Liver (tissue), 9 donors: Measurements from ENCODE around the gene CYB5D1. TPM values are rescaled to one million over a fixed set of nuclear protein-coding genes. Genes with fewer than 3 reads are reported as not detected.

Experiments used
- DNase-seq: peaks from one replicate; pipeline ENCODE4 v3.0.0-alpha.2; 2017; ENCODE audit warnings: low spot score
- H3K27ac ChIP-seq, 2 donors: one replicate each; pipeline ENCODE4 v1.7.0; 2013; ENCODE audit warnings: inconsistent platforms in 2 of 2, low read length in 2 of 2, control low read depth in 1 of 2, low read depth in 1 of 2, mild to moderate bottlenecking in 1 of 2
- H3K27me3 ChIP-seq, 4 donors: one replicate each; pipeline versions ENCODE4 v1.6.1 to v1.7.0; 2013; ENCODE audit warnings: low read length in 3 of 4, inconsistent platforms in 1 of 4, mild to moderate bottlenecking in 1 of 4, moderate library complexity in 1 of 4; ENCODE audit not compliant: control insufficient read depth in 4 of 4, insufficient read depth in 4 of 4
- H3K36me3 ChIP-seq, 4 donors: one replicate each; pipeline versions ENCODE4 v1.6.1 to v1.7.0; 2013; ENCODE audit warnings: low read length in 3 of 4, mild to moderate bottlenecking in 3 of 4, low read depth in 1 of 4, moderate library complexity in 1 of 4; ENCODE audit not compliant: control insufficient read depth in 4 of 4, insufficient read depth in 3 of 4
- H3K4me1 ChIP-seq, 4 donors: one replicate each; pipeline versions ENCODE4 v1.6.1 to v1.7.0; 2013; ENCODE audit warnings: low read length in 3 of 4, mild to moderate bottlenecking in 3 of 4, moderate library complexity in 1 of 4; ENCODE audit not compliant: control insufficient read depth in 4 of 4, insufficient read depth in 4 of 4
- H3K4me3 ChIP-seq, 3 donors: one replicate each; pipeline versions ENCODE4 v1.6.1 to v1.7.0; 2013; ENCODE audit warnings: low read length in 3 of 3, control low read depth in 1 of 3, low read depth in 1 of 3, mild to moderate bottlenecking in 1 of 3
- H3K9ac ChIP-seq, 2 donors: one replicate each; pipeline ENCODE4 v1.7.0; 2013; ENCODE audit warnings: low read length in 2 of 2, mild to moderate bottlenecking in 2 of 2, moderate library complexity in 2 of 2, control low read depth in 1 of 2, low read depth in 1 of 2
- H3K9me3 ChIP-seq, 4 donors: one replicate each; pipeline versions ENCODE4 v1.6.1 to v1.7.0; 2013; ENCODE audit warnings: low read length in 3 of 4; ENCODE audit not compliant: control insufficient read depth in 4 of 4
- ATF3 ChIP-seq: IDR thresholded peaks from 2 replicates; pipeline ENCODE4 v1.6.1; 2016; ENCODE audit warnings: antibody characterized with exemption
- CTCF ChIP-seq: fragments of 150-350 bp; IDR thresholded peaks from 2 replicates; pipeline ENCODE4 v1.5.1; 2017; ENCODE audit warnings: improper control_type of control experiment, low read depth, low read length; ENCODE audit not compliant: missing input control
- EGR1 ChIP-seq, 2 donors: IDR thresholded peaks; 2 replicates each; pipeline ENCODE4 v1.6.1; 2016 to 2018; ENCODE audit warnings: antibody characterized with exemption in 2 of 2, low read depth in 2 of 2
- FOXA1 ChIP-seq: IDR thresholded peaks from 2 replicates; pipeline ENCODE4 v1.6.1; 2016; ENCODE audit warnings: antibody characterized with exemption
- FOXA2 ChIP-seq: IDR thresholded peaks from 2 replicates; pipeline ENCODE4 v1.6.1; 2016; ENCODE audit warnings: antibody characterized with exemption
- GABPA ChIP-seq, 2 donors: IDR thresholded peaks in 1 of 2; conservative IDR thresholded peaks in 1 of 2; 2 replicates each; pipeline ENCODE4 v1.6.1; 2016; ENCODE audit warnings: antibody characterized with exemption in 2 of 2, mild to moderate bottlenecking in 1 of 2, moderate library complexity in 1 of 2
- HNF4A ChIP-seq, 2 donors: conservative IDR thresholded peaks; 2 replicates each; pipeline ENCODE4 v1.6.1; 2016; ENCODE audit warnings: antibody characterized with exemption in 2 of 2, mild to moderate bottlenecking in 2 of 2
- HNF4G ChIP-seq: IDR thresholded peaks from 2 replicates; pipeline ENCODE4 v1.6.1; 2016; ENCODE audit warnings: antibody characterized with exemption
- JUND ChIP-seq, 2 donors: IDR thresholded peaks; 2 replicates each; pipeline ENCODE4 v1.6.1; 2016; ENCODE audit warnings: antibody characterized with exemption in 2 of 2
- MAX ChIP-seq: IDR thresholded peaks from 2 replicates; pipeline ENCODE4 v1.6.1; 2016; ENCODE audit warnings: antibody characterized with exemption
- NR2F2 ChIP-seq: IDR thresholded peaks from 2 replicates; pipeline ENCODE4 v1.6.1; 2016; ENCODE audit warnings: antibody characterized with exemption
- RAD21 ChIP-seq, 2 donors: IDR thresholded peaks; 2 replicates each; pipeline ENCODE4 v1.6.1; 2016; ENCODE audit warnings: antibody characterized with exemption in 2 of 2, mild to moderate bottlenecking in 2 of 2
- REST ChIP-seq: IDR thresholded peaks from 2 replicates; pipeline ENCODE4 v1.6.1; 2016; ENCODE audit warnings: antibody characterized with exemption, mild to moderate bottlenecking
- RXRA ChIP-seq, 2 donors: IDR thresholded peaks; 2 replicates each; pipeline ENCODE4 v1.6.1; 2017 to 2018; ENCODE audit warnings: antibody characterized with exemption in 2 of 2, mild to moderate bottlenecking in 1 of 2
- SP1 ChIP-seq: IDR thresholded peaks from 2 replicates; pipeline ENCODE4 v1.6.1; 2018; ENCODE audit warnings: antibody characterized with exemption, mild to moderate bottlenecking
- TAF1 ChIP-seq: conservative IDR thresholded peaks from 2 replicates; pipeline ENCODE4 v1.6.1; 2016; ENCODE audit warnings: antibody characterized with exemption, mild to moderate bottlenecking
- YY1 ChIP-seq: IDR thresholded peaks from 2 replicates; pipeline ENCODE4 v1.6.1; 2016; ENCODE audit warnings: antibody characterized with exemption, mild to moderate bottlenecking
- ZBTB33 ChIP-seq: IDR thresholded peaks from 2 replicates; pipeline ENCODE4 v1.6.1; 2016; ENCODE audit warnings: antibody characterized with exemption
- WGBS: extraction: QIAGEN DNeasy Blood & Tissue Kit; methylation state at CpG from one replicate; pipeline ENCODE4 v1.1.7; 2013; 5-methylcytosine and 5-hydroxymethylcytosine counted together
- polyA plus RNA-seq, 2 donors: library from polyadenylated mRNA; stranded (reverse) in 1 of 2; unstranded in 1 of 2; fragments of 200-250 nt in 1 of 2; fragments of >200 nt in 1 of 2; fragmentation: Nextera tagmentation in 1 of 2; extraction: Ambion mirVana in 1 of 2; gene quantifications; one replicate each; pipeline versions ENCODE4 v1.2.1 to v1.2.3, GENCODE V29; 2013 to 2015
- total RNA-seq, 2 donors: library from RNA; depleted of rRNA; stranded (reverse); fragments of >200 nt; gene quantifications; one replicate each; pipeline ENCODE4 v1.2.3, GENCODE V29; 2014
- donor health status: healthy.
- donor health status: healthy.
- donor health status: healthy.
- donor health status: healthy.
- donor health status: healthy.

Gene CYB5D1
- total and polyA plus RNA-seq, 4 donors: 2.5 to 12.0 (median 6.6) TPM

GRCh38 chr17:7844292-7845154 lies 13.3 kb upstream of the CYB5D1 start:
- Histone ChIP-seq H3K9ac (peak overlapping the region; percentile 96), H3K9me3 (no peaks in the 10 kb centered on the region), H3K4me1 (peaks cover 0 to 37% (median 21%) of the 10 kb centered on the region in 4 donors), H3K36me3 (peaks cover 7 to 23% (median 10%) of the 10 kb centered on the region in 4 donors), H3K4me3 (peak overlapping the region; percentile 66 to 97 (median 90)), H3K27ac (peak overlapping the region; percentile 99 to 100), H3K27me3 (no peaks in the 10 kb centered on the region)
- TF ChIP-seq ZBTB33 (no peak), TAF1 (no peak), CTCF (no peak), RAD21 (IDR thresholded peaks at IDR 0.05) (peak in 1 of 2 donors; percentile 44), YY1 (peak; percentile 64), RXRA (IDR thresholded peaks at IDR 0.05) (peak; percentile 61 to 65), SP1 (peak; percentile 89), HNF4A (conservative IDR thresholded peaks at IDR 0.05) (no peak), REST (no peak), EGR1 (IDR thresholded peaks at IDR 0.05; ENCODE audit: low read depth in 2 of 2) (peak in 1 of 2 donors; percentile 18), FOXA1 (no peak), JUND (IDR thresholded peaks at IDR 0.05) (no peak), ATF3 (no peak), NR2F2 (no peak), HNF4G (no peak), MAX (no peak), GABPA (IDR thresholded peaks at IDR 0.05 in 1 of 2, conservative IDR thresholded peaks at IDR 0.05 in 1 of 2) (peak in 1 of 2 donors; percentile 16), FOXA2 (no peak)
- under 1% methylated on average over 71 of the region's 71 CpGs for WGBS
- DNase-seq: peak; percentile 87
